Measurements from ENCODE around the gene ACAA1. TPM values are rescaled to one million over a fixed set of nuclear protein-coding genes. Genes with fewer than 3 reads are reported as not detected.

ACAA1 gene
- total RNA-seq, 5 donors from 2014 or later (not counting 1 experiment from before 2014, with no cell fraction given): 70.7 to 97.1 (median 90.8) TPM

GRCh38 chr3:38168151-38169026 is 31.5 kb upstream of the ACAA1 start:
- DNase-seq (no peak), ATAC-seq (replicated peaks in 1 of 4) (no peak)
- peaks cover 22 to 27% of the 10 kb centered on the region in 2 experiments for H3K4me1 ChIP-seq (ENCODE audit: control insufficient read depth in 1 of 2, extremely low read depth in 1 of 2, insufficient read depth in 2 of 2, low read length in 2 of 2)
- no peak overlapping the region for H3K27ac ChIP-seq (ENCODE audit: low read length)
- Mint-ChIP-seq H3K9me3 (no peaks in the 10 kb centered on the region), H3K27me3 (no peaks in the 10 kb centered on the region), H3K27ac (no peak overlapping the region), H3K4me1 (peaks cover 74 to 84% (median 81%) of the 10 kb centered on the region in 3 donors), H3K4me3 (peak overlapping the region in 2 of 3 donors; percentile 92 to 93), H3K36me3 (peaks cover 3% of the 10 kb centered on the region)
- H3K36me3 ChIP-seq (ENCODE audit: control insufficient read depth in 2 of 2, extremely low read depth in 1 of 2, insufficient read depth in 1 of 2, low read length in 1 of 2): no peaks in the 10 kb centered on the region
- WGBS (ENCODE audit: insufficient coverage): no CpG with 5 or more reads among the region's 4 CpGs
- H3K4me3 ChIP-seq (ENCODE audit: control insufficient read depth in 1 of 2, extremely low read depth in 1 of 2, low read length in 1 of 2): no peak overlapping the region
- H3K27me3 ChIP-seq (replicated peaks in 1 of 2; ENCODE audit: control insufficient read depth in 2 of 2, extremely low read depth in 1 of 2, insufficient read depth in 2 of 2, low read length in 1 of 2): no peaks in the 10 kb centered on the region
- H3K9me3 ChIP-seq: no peaks in the 10 kb centered on the region
- ChIA-PET POLR2A (no interaction called here), CTCF (no interaction called here)

DNA sequence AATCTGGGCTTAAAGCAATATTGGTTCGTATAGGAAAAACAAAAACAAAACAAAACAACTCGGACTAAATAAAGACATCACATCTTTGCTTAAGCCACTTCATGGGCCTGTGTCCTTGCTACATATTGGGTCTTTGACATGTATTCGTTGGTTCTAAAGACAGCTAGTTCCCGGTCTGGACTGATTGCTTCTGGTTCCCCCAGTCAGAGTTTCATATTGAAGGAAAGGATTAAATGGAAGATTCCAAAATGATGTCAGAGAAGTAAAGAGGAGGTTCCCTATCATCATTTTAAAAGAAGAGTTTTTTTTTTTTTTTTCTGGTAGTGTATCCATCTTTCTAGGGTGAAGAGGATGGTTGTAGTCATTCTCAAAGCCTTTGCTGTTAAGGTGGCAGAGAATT is 30.7 kb upstream of the ACAA1 start:
- peaks cover 3% of the 10 kb centered on the region for H3K36me3 Mint-ChIP-seq
- ATAC-seq (replicated peaks in 1 of 4): no peak
- Histone ChIP-seq H3K36me3 (ENCODE audit: control insufficient read depth in 2 of 2, extremely low read depth in 1 of 2, insufficient read depth in 1 of 2, low read length in 1 of 2) (no peaks in the 10 kb centered on the region), H3K4me3 (ENCODE audit: control insufficient read depth in 1 of 2, extremely low read depth in 1 of 2, low read length in 1 of 2) (no peak overlapping the region), H3K9me3 (no peaks in the 10 kb centered on the region), H3K27me3 (replicated peaks in 1 of 2; ENCODE audit: control insufficient read depth in 2 of 2, extremely low read depth in 1 of 2, insufficient read depth in 2 of 2, low read length in 1 of 2) (no peaks in the 10 kb centered on the region), H3K4me1 (ENCODE audit: control insufficient read depth in 1 of 2, extremely low read depth in 1 of 2, insufficient read depth in 2 of 2, low read length in 2 of 2) (peaks cover 15 to 25% of the 10 kb centered on the region in 2 experiments), H3K27ac (ENCODE audit: low read length) (no peak overlapping the region)
- peak overlapping the region; percentile 26 to 51 for H3K27ac Mint-ChIP-seq
- no peak for DNase-seq
- no peaks in the 10 kb centered on the region for H3K27me3 Mint-ChIP-seq
- WGBS (ENCODE audit: insufficient coverage): 90% methylated on average over 2 of the region's 4 CpGs
- ChIA-PET POLR2A (no interaction called here), CTCF (interaction anchor here in 1 of 2 donors (1.5 kb wide), 1 partner anchor 28 kb away, joined by 7 read pairs; no protein-coding TSS in a partner anchor)
- H3K4me3 Mint-ChIP-seq: peak overlapping the region; percentile 85 to 93 (median 92)
- peaks cover 66 to 76% (median 74%) of the 10 kb centered on the region in 3 donors for H3K4me1 Mint-ChIP-seq
- no peaks in the 10 kb centered on the region for H3K9me3 Mint-ChIP-seq

DNA sequence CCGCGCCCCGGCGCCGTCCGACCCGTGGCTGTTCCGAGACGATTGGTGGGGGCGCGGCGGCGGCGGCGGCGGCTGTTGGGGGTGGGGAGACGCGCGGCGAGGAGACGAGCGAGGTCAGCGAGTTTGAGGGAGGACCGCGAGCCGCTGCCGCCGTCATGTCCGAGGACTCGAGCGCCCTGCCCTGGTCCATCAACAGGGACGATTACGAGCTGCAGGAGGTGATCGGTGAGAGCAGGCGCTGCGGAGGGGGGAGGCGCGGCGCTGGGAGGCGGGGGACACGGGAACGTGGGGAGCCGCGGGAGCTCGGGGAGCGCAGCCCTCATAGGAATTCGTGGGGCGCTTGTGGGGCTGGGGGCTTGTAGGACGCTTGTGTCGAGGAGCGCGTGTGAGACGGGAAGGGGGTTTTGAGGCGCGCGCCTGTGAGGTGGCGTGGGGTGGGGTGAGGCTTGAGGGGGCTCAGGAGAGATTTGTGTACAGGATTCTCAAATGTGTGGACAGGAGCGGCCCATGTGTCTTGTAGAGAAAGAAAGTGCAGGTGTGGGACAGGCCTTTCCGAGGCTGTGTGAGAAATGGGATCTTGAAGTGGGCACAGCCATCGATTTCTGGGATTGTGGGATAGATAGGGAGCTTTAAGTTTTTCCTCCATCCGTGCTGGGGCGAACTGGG is 28.9 kb upstream of the ACAA1 start:
- peaks cover 49 to 62% (median 58%) of the 10 kb centered on the region in 3 donors for H3K4me1 Mint-ChIP-seq
- under 1% methylated on average over 52 of the region's 62 CpGs for WGBS (ENCODE audit: insufficient coverage)
- Histone ChIP-seq H3K4me3 (ENCODE audit: control insufficient read depth in 1 of 2, extremely low read depth in 1 of 2, low read length in 1 of 2) (peak overlapping the region; percentile 89 to 90), H3K36me3 (ENCODE audit: control insufficient read depth in 2 of 2, extremely low read depth in 1 of 2, insufficient read depth in 1 of 2, low read length in 1 of 2) (no peaks in the 10 kb centered on the region), H3K9me3 (no peaks in the 10 kb centered on the region), H3K27ac (ENCODE audit: low read length) (peak overlapping the region; percentile 100), H3K27me3 (replicated peaks in 1 of 2; ENCODE audit: control insufficient read depth in 2 of 2, extremely low read depth in 1 of 2, insufficient read depth in 2 of 2, low read length in 1 of 2) (no peaks in the 10 kb centered on the region), H3K4me1 (ENCODE audit: control insufficient read depth in 1 of 2, extremely low read depth in 1 of 2, insufficient read depth in 2 of 2, low read length in 2 of 2) (peaks cover 15 to 24% of the 10 kb centered on the region in 2 experiments)
- DNase-seq: peak in 7 of 35 experiments; percentile 12 to 29 (median 23)
- H3K4me3 Mint-ChIP-seq: peak overlapping the region; percentile 85 to 93 (median 92)
- CTCF ChIA-PET: interaction anchor here (0.6 to 3.2 kb wide), 4 partner anchors 29 to 331 kb away, joined by 3 to 24 read pairs (median 4); partner anchors contain the start of gene ACAA1 (in 1 of the 2)
- H3K27me3 Mint-ChIP-seq: no peaks in the 10 kb centered on the region
- peaks cover 3% of the 10 kb centered on the region for H3K36me3 Mint-ChIP-seq
- H3K9me3 Mint-ChIP-seq: no peaks in the 10 kb centered on the region
- peak overlapping the region; percentile 89 to 100 for H3K27ac Mint-ChIP-seq
- ATAC-seq (replicated peaks in 1 of 4): peak in 2 of 4 experiments; percentile 3 to 12
- POLR2A ChIA-PET: interaction anchor here (0.6 to 3.2 kb wide), 8 partner anchors 10 to 46 kb away, joined by 3 to 22 read pairs (median 6); partner anchors contain the start of genes ACAA1 (in 2 of the 2) and MYD88 (in 2 of the 2)

DNA sequence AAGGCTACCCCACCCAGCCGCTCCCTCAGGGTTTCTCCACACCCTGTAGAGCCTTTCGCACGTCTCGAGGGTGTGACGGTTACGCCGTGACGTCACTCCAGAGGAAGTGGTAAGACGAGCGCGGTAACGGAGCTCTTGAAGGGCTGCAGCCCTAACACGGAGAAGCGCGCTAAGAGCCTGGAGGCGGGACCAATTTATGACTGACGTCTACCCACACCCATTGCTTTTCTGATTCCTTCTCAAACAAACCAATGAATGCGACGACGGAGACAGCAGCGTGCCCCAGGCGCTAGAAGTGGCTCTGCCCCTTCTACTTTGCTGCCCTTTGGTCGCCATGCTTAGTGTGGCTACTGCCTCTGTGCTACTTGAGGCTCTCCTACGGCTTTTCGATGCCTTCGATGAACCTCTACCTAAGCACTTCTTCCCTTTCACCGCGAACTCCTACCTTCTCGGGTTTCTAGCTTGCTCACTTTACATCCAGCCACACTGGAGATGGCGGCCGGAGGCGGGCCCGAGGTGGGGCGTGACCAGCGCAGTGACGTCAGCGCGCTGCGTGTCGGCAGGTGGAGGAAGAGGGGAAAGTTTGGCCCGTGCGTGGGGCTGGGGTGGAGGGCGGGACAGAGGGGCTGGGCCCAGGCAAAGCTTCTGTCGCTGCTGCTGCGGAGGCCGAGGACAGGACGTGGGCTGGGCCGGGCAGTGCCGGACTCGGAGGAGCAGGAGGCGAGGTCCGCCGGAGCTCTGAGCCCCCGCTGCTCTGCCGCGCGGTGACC is 28.2 kb upstream of the ACAA1 start, which contains the start of gene OXSR1:
TSS of gene OXSR1 (plus strand) at position 586 of the 770 bp plus-strand sequence. CDS start 340 bp downstream, outside the sequence.
- H3K4me3 Mint-ChIP-seq: peak within 1 kb of the TSS; percentile 85 to 93 (median 92)
- H3K9me3 ChIP-seq: no peaks in the 10 kb centered on the region
- H3K4me1 Mint-ChIP-seq: peaks cover 42 to 55% (median 51%) of the 10 kb centered on the region in 3 donors
- DNase-seq (peak; percentile 94 to 100 (median 97)), ATAC-seq (replicated peaks in 1 of 4) (peak; percentile 89 to 94 (median 91))
- H3K27ac Mint-ChIP-seq: peak within 1 kb of the TSS; percentile 100
- H3K9me3 Mint-ChIP-seq: no peaks in the 10 kb centered on the region
- peaks cover 15 to 24% of the 10 kb centered on the region in 2 experiments for H3K4me1 ChIP-seq (ENCODE audit: control insufficient read depth in 1 of 2, extremely low read depth in 1 of 2, insufficient read depth in 2 of 2, low read length in 2 of 2)
- under 1% methylated on average over 49 of the region's 57 CpGs for WGBS (ENCODE audit: insufficient coverage)
- ChIA-PET POLR2A (interaction anchor here (0.6 to 3.2 kb wide), 15 partner anchors 8 to 1172 kb away, joined by 3 to 22 read pairs (median 3); partner anchors contain the start of genes ACAA1 (in 2 of the 2), MYD88 (in 2 of the 2), DLEC1 (in 1 of the 2) and EPM2AIP1 (in 1 of the 2)), CTCF (interaction anchor here (0.6 to 3.2 kb wide), 8 partner anchors 25 to 182 kb away, joined by 3 to 24 read pairs (median 4); partner anchors contain the start of genes ACAA1 (in 1 of the 2), DLEC1 (in 1 of the 2) and XYLB (in 1 of the 2))
- peaks cover 3% of the 10 kb centered on the region for H3K36me3 Mint-ChIP-seq
- no peaks in the 10 kb centered on the region for H3K27me3 Mint-ChIP-seq
- H3K36me3 ChIP-seq (ENCODE audit: control insufficient read depth in 2 of 2, extremely low read depth in 1 of 2, insufficient read depth in 1 of 2, low read length in 1 of 2): no peaks in the 10 kb centered on the region
- H3K27ac ChIP-seq (ENCODE audit: low read length): peak within 1 kb of the TSS; percentile 100
- no peaks in the 10 kb centered on the region for H3K27me3 ChIP-seq (replicated peaks in 1 of 2; ENCODE audit: control insufficient read depth in 2 of 2, extremely low read depth in 1 of 2, insufficient read depth in 2 of 2, low read length in 1 of 2)
- peak within 1 kb of the TSS; percentile 89 to 90 for H3K4me3 ChIP-seq (ENCODE audit: control insufficient read depth in 1 of 2, extremely low read depth in 1 of 2, low read length in 1 of 2)

- Mint-ChIP-seq H3K27me3 (no peaks in the 10 kb centered on the region), H3K4me1 (peaks cover 40 to 52% (median 49%) of the 10 kb centered on the region in 3 donors), H3K36me3 (peaks cover 3% of the 10 kb centered on the region), H3K27ac (peak overlapping the region; percentile 100), H3K4me3 (peak overlapping the region; percentile 85 to 93 (median 92)), H3K9me3 (no peaks in the 10 kb centered on the region)
- CTCF ChIA-PET: interaction anchor here (0.5 to 3.2 kb wide), 8 partner anchors 25 to 182 kb away, joined by 3 to 24 read pairs (median 4); partner anchors contain the start of genes ACAA1 (in 1 of the 2), DLEC1 (in 1 of the 2), MYD88 (in 1 of the 2) and XYLB (in 1 of the 2)
- peak; percentile 6 to 25 (median 12) for ATAC-seq (replicated peaks in 1 of 4)
- POLR2A ChIA-PET: interaction anchor here (0.6 to 3.2 kb wide), 17 partner anchors 9 to 1171 kb away, joined by 3 to 22 read pairs (median 3); partner anchors contain the start of genes ACAA1 (in 2 of the 2), MYD88 (in 2 of the 2), DLEC1 (in 1 of the 2) and EPM2AIP1 (in 1 of the 2)
- H3K36me3 ChIP-seq (ENCODE audit: control insufficient read depth in 2 of 2, extremely low read depth in 1 of 2, insufficient read depth in 1 of 2, low read length in 1 of 2): no peaks in the 10 kb centered on the region
- no peak for DNase-seq
- peaks cover 15 to 24% of the 10 kb centered on the region in 2 experiments for H3K4me1 ChIP-seq (ENCODE audit: control insufficient read depth in 1 of 2, extremely low read depth in 1 of 2, insufficient read depth in 2 of 2, low read length in 2 of 2)
- no peaks in the 10 kb centered on the region for H3K27me3 ChIP-seq (replicated peaks in 1 of 2; ENCODE audit: control insufficient read depth in 2 of 2, extremely low read depth in 1 of 2, insufficient read depth in 2 of 2, low read length in 1 of 2)
- H3K9me3 ChIP-seq: no peaks in the 10 kb centered on the region
- H3K4me3 ChIP-seq (ENCODE audit: control insufficient read depth in 1 of 2, extremely low read depth in 1 of 2, low read length in 1 of 2): peak overlapping the region; percentile 89 to 90
- H3K27ac ChIP-seq (ENCODE audit: low read length): peak overlapping the region; percentile 100
- 0% methylated on average over 13 of the region's 17 CpGs for WGBS (ENCODE audit: insufficient coverage)
Observed at GRCh38 chr3:38164643-38164951, 27.7 kb upstream of the ACAA1 start.
